ENCODE results near the gene CLTCL1.

Gene CLTCL1

DNA sequence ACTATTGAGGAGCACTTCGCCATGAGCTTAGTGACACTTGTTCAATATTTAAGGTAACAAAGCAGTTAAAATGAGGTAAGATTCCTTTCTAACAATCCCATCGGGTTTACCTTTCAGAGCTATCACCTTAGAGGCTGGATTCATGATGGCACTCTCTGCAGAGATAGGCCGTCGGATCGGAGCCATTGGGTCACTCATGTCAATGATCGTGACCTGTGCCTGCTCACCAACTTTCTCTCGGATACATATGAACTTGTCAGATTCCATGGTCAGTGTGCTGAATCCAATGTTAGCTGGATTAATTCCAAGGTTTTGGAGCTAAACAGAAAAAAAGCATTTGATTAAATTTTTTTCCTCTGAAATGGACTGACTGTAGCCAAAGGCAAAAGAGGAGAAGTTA lies 16.0 kb downstream of the CLTCL1 start:
- in situ Hi-C loops (cut with HindIII; ENCODE audit: low pct_ligation_motif_present, low sequenced_read_pairs) = no loop called here
- DNase-seq = no peak
- TF ChIP-seq, protein P1, sequence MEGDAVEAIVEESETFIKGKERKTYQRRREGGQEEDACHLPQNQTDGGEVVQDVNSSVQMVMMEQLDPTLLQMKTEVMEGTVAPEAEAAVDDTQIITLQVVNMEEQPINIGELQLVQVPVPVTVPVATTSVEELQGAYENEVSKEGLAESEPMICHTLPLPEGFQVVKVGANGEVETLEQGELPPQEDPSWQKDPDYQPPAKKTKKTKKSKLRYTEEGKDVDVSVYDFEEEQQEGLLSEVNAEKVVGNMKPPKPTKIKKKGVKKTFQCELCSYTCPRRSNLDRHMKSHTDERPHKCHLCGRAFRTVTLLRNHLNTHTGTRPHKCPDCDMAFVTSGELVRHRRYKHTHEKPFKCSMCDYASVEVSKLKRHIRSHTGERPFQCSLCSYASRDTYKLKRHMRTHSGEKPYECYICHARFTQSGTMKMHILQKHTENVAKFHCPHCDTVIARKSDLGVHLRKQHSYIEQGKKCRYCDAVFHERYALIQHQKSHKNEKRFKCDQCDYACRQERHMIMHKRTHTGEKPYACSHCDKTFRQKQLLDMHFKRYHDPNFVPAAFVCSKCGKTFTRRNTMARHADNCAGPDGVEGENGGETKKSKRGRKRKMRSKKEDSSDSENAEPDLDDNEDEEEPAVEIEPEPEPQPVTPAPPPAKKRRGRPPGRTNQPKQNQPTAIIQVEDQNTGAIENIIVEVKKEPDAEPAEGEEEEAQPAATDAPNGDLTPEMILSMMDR (IDR thresholded peaks at IDR 0.05; ENCODE audit: low read depth, low read length, missing control alignments) = no peak
- H3K27ac ChIP-seq = no peak overlapping the region
- no peak overlapping the region for H3K4me3 ChIP-seq (ENCODE audit: low read depth, low read length)
- no peaks in the 10 kb centered on the region for H3K36me3 ChIP-seq (replicated peaks)
- no peaks in the 10 kb centered on the region for H3K27me3 ChIP-seq (replicated peaks)

DNA sequence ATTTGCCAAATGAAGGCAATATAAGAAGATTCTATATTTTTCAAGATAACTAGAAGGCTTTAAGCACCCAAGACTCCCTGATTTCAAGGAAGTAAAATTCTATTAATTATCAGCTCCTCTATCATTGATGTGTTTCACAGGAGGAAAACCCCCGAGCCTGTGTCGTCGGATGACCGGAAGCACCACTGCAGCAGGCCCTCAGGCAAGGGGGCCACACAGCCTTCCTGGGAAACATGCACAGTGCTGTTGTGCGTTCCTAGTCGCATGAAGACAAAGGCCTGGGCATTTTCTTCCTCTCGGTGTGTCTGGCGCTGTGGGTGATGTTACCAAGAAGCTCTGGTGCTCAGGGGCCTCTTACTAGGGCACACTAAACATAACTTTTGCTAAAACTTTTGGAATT lies 16.4 kb downstream of the CLTCL1 start:
- Histone ChIP-seq H3K27ac (no peak overlapping the region), H3K4me3 (ENCODE audit: low read depth, low read length) (no peak overlapping the region), H3K36me3 (replicated peaks) (no peaks in the 10 kb centered on the region), H3K27me3 (replicated peaks) (no peaks in the 10 kb centered on the region)
- in situ Hi-C loops (cut with HindIII; ENCODE audit: low pct_ligation_motif_present, low sequenced_read_pairs) = no loop called here
- TF ChIP-seq, protein P1 (IDR thresholded peaks at IDR 0.05; ENCODE audit: low read depth, low read length, missing control alignments) = no peak
- DNase-seq = no peak

DNA sequence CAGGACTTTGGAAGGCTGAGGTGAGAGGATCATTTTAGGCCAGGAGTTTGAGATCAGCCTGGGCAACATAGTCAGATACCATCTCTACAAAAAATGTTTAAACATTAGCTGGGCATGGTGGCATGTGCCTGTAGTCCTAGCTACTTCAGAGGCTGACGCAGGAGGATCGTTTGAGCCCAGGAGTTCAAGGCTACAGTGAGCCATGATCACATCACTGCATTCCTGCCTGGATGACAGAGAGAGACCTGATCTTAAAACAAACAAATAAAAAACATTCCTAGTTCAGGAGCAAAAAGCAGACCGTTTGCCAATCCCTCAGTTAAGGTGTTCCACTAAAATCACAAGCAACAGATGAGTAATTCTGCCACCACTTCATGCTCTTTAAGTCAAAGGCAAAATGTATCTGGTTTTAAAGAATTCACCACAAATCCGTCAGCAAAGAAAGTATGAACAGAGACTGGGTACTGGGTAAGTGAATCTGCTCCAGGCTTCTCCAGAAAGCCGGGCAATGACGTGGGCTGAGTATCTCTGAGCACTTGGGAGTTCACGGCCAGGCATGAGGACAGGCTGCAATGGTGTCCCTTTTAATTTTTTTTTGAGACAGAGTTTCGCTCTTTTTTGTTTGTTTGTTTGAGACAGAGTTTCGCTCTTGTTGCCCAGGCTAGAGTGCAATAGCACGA lies 19.5 kb downstream of the CLTCL1 start:
- in situ Hi-C loops (cut with HindIII; ENCODE audit: low pct_ligation_motif_present, low sequenced_read_pairs) = no loop called here
- no peaks in the 10 kb centered on the region for H3K27me3 ChIP-seq (replicated peaks)
- no peak overlapping the region for H3K27ac ChIP-seq
- TF ChIP-seq, protein P1 (IDR thresholded peaks at IDR 0.05; ENCODE audit: low read depth, low read length, missing control alignments) = no peak
- peak; percentile 3 for DNase-seq
- H3K36me3 ChIP-seq (replicated peaks) = peaks cover 2% of the 10 kb centered on the region
- no peak overlapping the region for H3K4me3 ChIP-seq (ENCODE audit: low read depth, low read length)

DNA sequence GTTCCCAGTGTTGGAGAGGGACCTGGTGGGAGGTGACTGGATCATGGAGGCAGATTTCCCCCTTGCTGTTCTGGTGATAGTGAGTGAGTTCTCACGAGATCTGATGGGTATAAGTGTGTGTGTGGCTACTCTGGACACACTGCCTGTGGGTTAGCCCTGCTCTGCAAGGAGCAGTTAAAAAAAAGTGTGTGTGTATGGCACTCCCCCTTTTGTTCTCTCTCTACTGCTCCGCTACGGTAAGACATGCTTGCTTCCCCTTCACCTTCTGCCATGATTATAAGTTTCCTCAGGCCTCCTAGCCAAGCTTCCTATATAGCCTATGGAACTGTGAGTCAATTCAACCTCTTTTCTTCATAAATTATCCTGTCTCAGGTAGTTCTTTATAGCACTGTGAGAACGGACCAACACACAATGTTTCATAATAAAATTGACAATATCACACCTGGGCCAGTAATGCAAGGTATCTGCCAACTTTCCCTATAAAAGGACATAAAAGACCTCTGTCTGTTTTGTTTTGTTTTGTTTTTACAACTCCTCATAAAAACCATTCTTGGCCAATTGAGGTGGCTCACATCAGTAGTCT lies 20.2 kb downstream of the CLTCL1 start:
- no peak overlapping the region for H3K27ac ChIP-seq
- no peak for DNase-seq
- H3K36me3 ChIP-seq (replicated peaks) = peaks cover 2% of the 10 kb centered on the region
- H3K4me3 ChIP-seq (ENCODE audit: low read depth, low read length) = no peak overlapping the region
- TF ChIP-seq, protein P1 (IDR thresholded peaks at IDR 0.05; ENCODE audit: low read depth, low read length, missing control alignments) = no peak
- in situ Hi-C loops (cut with HindIII; ENCODE audit: low pct_ligation_motif_present, low sequenced_read_pairs) = no loop called here
- no peaks in the 10 kb centered on the region for H3K27me3 ChIP-seq (replicated peaks)

DNA sequence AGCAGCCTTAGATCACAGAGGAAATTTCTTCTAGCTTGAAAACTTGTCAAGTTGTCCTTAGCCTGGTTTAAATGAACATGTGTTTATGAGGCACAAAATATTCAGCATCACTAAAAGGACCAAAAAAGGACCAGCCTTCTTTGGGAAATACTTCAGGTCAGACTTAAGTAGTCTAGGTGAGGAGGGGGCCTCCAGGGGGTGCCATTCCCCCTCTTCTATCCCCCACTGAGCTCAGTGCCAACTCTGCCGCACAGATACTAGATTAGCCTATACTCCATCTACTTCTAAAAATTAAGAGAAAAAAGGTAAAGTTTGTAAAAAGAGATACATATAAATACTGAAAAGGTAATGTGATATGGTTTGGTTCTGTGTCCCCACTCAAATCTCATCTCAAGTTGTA lies 20.6 kb downstream of the CLTCL1 start:
- H3K4me3 ChIP-seq (ENCODE audit: low read depth, low read length) = no peak overlapping the region
- in situ Hi-C loops (cut with HindIII; ENCODE audit: low pct_ligation_motif_present, low sequenced_read_pairs) = no loop called here
- peaks cover 2% of the 10 kb centered on the region for H3K36me3 ChIP-seq (replicated peaks)
- no peak for DNase-seq
- H3K27ac ChIP-seq = no peak overlapping the region
- H3K27me3 ChIP-seq (replicated peaks) = no peaks in the 10 kb centered on the region
- TF ChIP-seq, protein P1 (IDR thresholded peaks at IDR 0.05; ENCODE audit: low read depth, low read length, missing control alignments) = no peak
